Measurements from ENCODE around the gene ARSI.

GRCh38 chr5:150255659-150256409, 46.9 kb downstream of the ARSI start:
- TF ChIP-seq ZNF202 (tag by site-specific recombination; IDR thresholded peaks at IDR 0.05; ENCODE audit: borderline replicate concordance) (no peak), YY1 (tag by site-specific recombination; IDR thresholded peaks at IDR 0.05) (no peak), CTCF (tag by site-specific recombination; IDR thresholded peaks at IDR 0.05) (no peak), ZNF701 (tag by site-specific recombination; IDR thresholded peaks at IDR 0.05) (no peak), ZBTB26 (tag by site-specific recombination; optimal IDR thresholded peaks at IDR 0.05) (no peak), SALL2 (tag by site-specific recombination; IDR thresholded peaks at IDR 0.05; ENCODE audit: borderline replicate concordance) (no peak)

All from HEK293 (cell line).